ENCODE data around the gene TEF. TPM values are rescaled to one million over a fixed set of nuclear protein-coding genes. Genes with fewer than 3 reads are reported as not detected.

Gene TEF
- total and polyA plus RNA-seq, 9 of the 15 experiments (the other 6 are each of a cell fraction or from before 2014, with no cell fraction given) = 0.04 to 3.1 (median 1.2) TPM

DNA sequence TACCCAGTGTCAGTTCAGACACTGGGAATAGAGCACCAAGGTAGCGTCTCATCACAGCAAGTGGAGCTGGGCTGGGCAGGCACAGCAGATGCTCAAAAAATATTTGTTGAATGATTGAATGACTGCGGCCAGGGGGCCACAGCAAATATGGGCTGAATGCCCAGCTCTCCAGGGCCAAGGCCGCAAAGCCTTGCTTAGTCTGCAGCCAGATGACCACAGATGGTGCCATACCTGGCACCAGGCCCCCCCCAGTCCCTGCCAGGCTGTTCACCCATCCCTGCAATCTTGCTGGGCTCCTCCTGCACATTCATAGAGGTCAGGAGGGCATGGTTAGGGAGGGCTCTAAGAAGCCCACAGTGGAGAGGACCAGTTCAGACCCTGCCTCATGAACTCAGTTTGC, 47.5 kb upstream of the TEF start:
- intact Hi-C loops (cut with micrococcal nuclease) (no loop called here), in situ Hi-C loops (cut with MboI) (no loop called here)
- Histone ChIP-seq H3K36me3 (ENCODE audit: control insufficient read depth, insufficient read depth, low read length) (peaks cover 61% of the 10 kb centered on the region; the same call in 2 of the 3 replicates), H3K27ac (ENCODE audit: extremely low read depth, low read depth, low read length) (no peak overlapping the region), H3K4me2 (ENCODE audit: insufficient read depth, low read length) (no peak overlapping the region), H3K4me1 (replicated peaks in 1 of 2; ENCODE audit: control insufficient read depth in 2 of 2, insufficient read depth in 2 of 2, low read length in 2 of 2) (no peaks in the 10 kb centered on the region; a peak in 1 of 5 replicates), H3K9ac (ENCODE audit: insufficient read depth in 1 of 2, low read depth in 2 of 2, low read length in 2 of 2) (peak overlapping the region in 1 of 2 experiments; percentile 56; a peak in 1 of 4 replicates), H3K9me1 (ENCODE audit: control insufficient read depth, insufficient read depth, low read length) (no peaks in the 10 kb centered on the region), H3K4me3 (no peak overlapping the region), H3K27me3 (ENCODE audit: control insufficient read depth in 2 of 2, insufficient read depth in 2 of 2, low read length in 2 of 2) (no peaks in the 10 kb centered on the region), H2AFZ (ENCODE audit: low read depth, low read length) (no peak overlapping the region), H4K20me1 (replicated peaks; ENCODE audit: control insufficient read depth, insufficient read depth, low read length) (no peaks in the 10 kb centered on the region), H3K9me3 (replicated peaks; ENCODE audit: control insufficient read depth, insufficient read depth, low read depth, low read length) (no peaks in the 10 kb centered on the region), H3K79me2 (ENCODE audit: control insufficient read depth, insufficient read depth, low read length) (no peaks in the 10 kb centered on the region)
- no peak for ATAC-seq
- POLR2A ChIA-PET = interaction anchor here (0.6 to 0.9 kb wide), 3 partner anchors 10 to 1109 kb away, joined by 3 to 4 read pairs (median 4); no protein-coding TSS in a partner anchor
- CTCF ChIA-PET (ENCODE audit: low intra/inter-chr PET ratio) = no interaction called here
- 100% methylated on average over 3 of the region's 3 CpGs for WGBS (ENCODE audit: insufficient coverage, low coverage, missing lambda C conversion rate)
- TF ChIP-seq CBX1 (IDR thresholded peaks at IDR 0.05; ENCODE audit: low read depth) = no peak
- TF ChIP-seq POLR2AphosphoS2 (IDR thresholded peaks at IDR 0.05; ENCODE audit: low read length) = no peak
- TF ChIP-seq ZBTB8A (IDR thresholded peaks at IDR 0.05; ENCODE audit: partially characterized antibody) = no peak
- BruUV-seq (replicated peaks) = no TSS peak
- no peak for FAIRE-seq
- no peak for DNase-seq (ENCODE audit: extremely low read depth in 1 of 4, low spot score in 3 of 4)

DNA sequence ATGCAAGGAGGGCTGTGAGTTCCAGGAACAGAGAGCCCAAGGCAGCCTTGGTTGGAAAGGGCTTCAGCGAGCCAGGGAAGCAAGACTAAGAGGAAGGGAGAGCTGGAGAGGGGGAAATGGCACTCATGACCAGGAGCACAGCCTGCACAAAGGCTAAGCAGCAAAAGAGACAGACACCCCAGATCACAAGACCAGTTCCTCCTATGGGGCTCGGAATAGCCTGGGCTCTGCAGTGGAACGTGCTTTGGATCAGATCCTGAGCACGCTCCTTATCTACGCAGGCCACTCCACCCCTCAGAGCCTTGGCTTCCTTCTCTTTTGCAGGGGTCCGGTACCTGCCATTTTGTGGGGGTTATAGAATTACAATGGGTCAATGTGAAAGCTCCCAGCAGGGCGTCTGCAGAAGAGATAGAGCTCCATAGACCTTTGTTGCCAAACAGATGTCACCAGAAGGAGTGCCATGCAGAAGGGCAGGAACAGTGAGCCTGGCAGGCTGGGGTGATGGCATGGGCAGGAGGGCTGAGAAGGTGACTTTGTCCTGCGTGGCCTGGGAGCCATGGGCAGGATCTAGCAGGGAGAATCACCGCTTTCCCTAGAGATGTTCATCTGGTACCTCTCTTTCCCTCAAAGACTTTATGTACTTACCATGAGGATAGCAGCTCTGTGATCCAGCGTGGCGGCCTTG, 46.6 kb upstream of the TEF start:
- no peaks in the 10 kb centered on the region for H3K27me3 ChIP-seq (ENCODE audit: control insufficient read depth in 2 of 2, insufficient read depth in 2 of 2, low read length in 2 of 2)
- no peaks in the 10 kb centered on the region; a peak in 1 of 5 replicates for H3K4me1 ChIP-seq (replicated peaks in 1 of 2; ENCODE audit: control insufficient read depth in 2 of 2, insufficient read depth in 2 of 2, low read length in 2 of 2)
- no TSS peak for BruUV-seq (replicated peaks)
- no peaks in the 10 kb centered on the region for H4K20me1 ChIP-seq (replicated peaks; ENCODE audit: control insufficient read depth, insufficient read depth, low read length)
- FAIRE-seq = no peak
- in situ Hi-C loops (cut with MboI) (no loop called here), intact Hi-C loops (cut with micrococcal nuclease) (no loop called here)
- DNase-seq (ENCODE audit: extremely low read depth in 1 of 4, low spot score in 3 of 4) = no peak
- TF ChIP-seq ZNF764 (CRISPR knock-in tag; IDR thresholded peaks at IDR 0.05; ENCODE audit: low read depth) (no peak), GTF2F1 (IDR thresholded peaks at IDR 0.05; ENCODE audit: low read depth, low read length) (no peak), ZNF778 (CRISPR knock-in tag; IDR thresholded peaks at IDR 0.05) (no peak), SRSF1 (IDR thresholded peaks at IDR 0.05; ENCODE audit: low read depth, low read length) (no peak)
- TF ChIP-seq, protein P1, sequence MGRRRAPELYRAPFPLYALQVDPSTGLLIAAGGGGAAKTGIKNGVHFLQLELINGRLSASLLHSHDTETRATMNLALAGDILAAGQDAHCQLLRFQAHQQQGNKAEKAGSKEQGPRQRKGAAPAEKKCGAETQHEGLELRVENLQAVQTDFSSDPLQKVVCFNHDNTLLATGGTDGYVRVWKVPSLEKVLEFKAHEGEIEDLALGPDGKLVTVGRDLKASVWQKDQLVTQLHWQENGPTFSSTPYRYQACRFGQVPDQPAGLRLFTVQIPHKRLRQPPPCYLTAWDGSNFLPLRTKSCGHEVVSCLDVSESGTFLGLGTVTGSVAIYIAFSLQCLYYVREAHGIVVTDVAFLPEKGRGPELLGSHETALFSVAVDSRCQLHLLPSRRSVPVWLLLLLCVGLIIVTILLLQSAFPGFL (CRISPR knock-in tag; IDR thresholded peaks at IDR 0.05) = no peak
- no peak for ATAC-seq
- H3K4me2 ChIP-seq (ENCODE audit: insufficient read depth, low read length) = no peak overlapping the region
- no peaks in the 10 kb centered on the region for H3K79me2 ChIP-seq (ENCODE audit: control insufficient read depth, insufficient read depth, low read length)
- H3K4me3 ChIP-seq = no peak overlapping the region
- ChIA-PET POLR2A (no interaction called here), CTCF (ENCODE audit: low intra/inter-chr PET ratio) (no interaction called here)
- peaks cover 60% of the 10 kb centered on the region; the same call in 2 of the 3 replicates for H3K36me3 ChIP-seq (ENCODE audit: control insufficient read depth, insufficient read depth, low read length)
- no peak overlapping the region for H3K27ac ChIP-seq (ENCODE audit: extremely low read depth, low read depth, low read length)
- 77% methylated on average over 7 of the region's 11 CpGs for WGBS (ENCODE audit: insufficient coverage, low coverage, missing lambda C conversion rate)
- H2AFZ ChIP-seq (ENCODE audit: low read depth, low read length) = no peak overlapping the region
- H3K9me3 ChIP-seq (replicated peaks; ENCODE audit: control insufficient read depth, insufficient read depth, low read depth, low read length) = no peaks in the 10 kb centered on the region
- no peak overlapping the region; a peak in 1 of 4 replicates for H3K9ac ChIP-seq (ENCODE audit: insufficient read depth in 1 of 2, low read depth in 2 of 2, low read length in 2 of 2)
- no peaks in the 10 kb centered on the region for H3K9me1 ChIP-seq (ENCODE audit: control insufficient read depth, insufficient read depth, low read length)
